GM12892 (cell line): Measurements from ENCODE around the gene OR2V1.
"Not testable (repeated sequence)": the region's sequence is repeated elsewhere in the genome, so short reads cannot be mapped to it uniquely, and the experiment has no call there.

Experiments
- POLR2A ChIP-seq: IDR thresholded peaks from 2 replicates; pipeline ENCODE4 v1.6.1; 2011; ENCODE audit warnings: low read depth, low read length, control low read depth
- POLR2AphosphoS5 ChIP-seq: IDR thresholded peaks from 2 replicates; pipeline ENCODE4 v1.6.1; 2011; ENCODE audit warnings: low read depth, low read length, control low read depth
- TAF1 ChIP-seq: IDR thresholded peaks from 2 replicates; pipeline ENCODE4 v1.6.1; 2011; ENCODE audit warnings: low read depth, mild to moderate bottlenecking, control low read depth, low read length, borderline replicate concordance

GRCh38 chr5:181160755-181161533 lies 30.0 kb upstream of the OR2V1 start:
- TF ChIP-seq POLR2A, TAF1, POLR2AphosphoS5: not testable (repeated sequence)
